Neural progenitor cell (in vitro differentiated cells): ENCODE data around the gene PRKCE.

Experiments
- EZH2phosphoT487 ChIP-seq: fragments of 200-600 bp; sonication (generic); IDR thresholded peaks from 2 replicates; pipeline ENCODE4 v1.6.1; 2017; ENCODE audit warnings: antibody characterized with exemption
- TF ChIP-seq, protein P1 (sequence below): fragments of 200-600 bp; sonication (generic); IDR thresholded peaks from 2 replicates; pipeline ENCODE4 v1.5.1; 2017; ENCODE audit warnings: antibody characterized with exemption, mild to moderate bottlenecking

DNA sequence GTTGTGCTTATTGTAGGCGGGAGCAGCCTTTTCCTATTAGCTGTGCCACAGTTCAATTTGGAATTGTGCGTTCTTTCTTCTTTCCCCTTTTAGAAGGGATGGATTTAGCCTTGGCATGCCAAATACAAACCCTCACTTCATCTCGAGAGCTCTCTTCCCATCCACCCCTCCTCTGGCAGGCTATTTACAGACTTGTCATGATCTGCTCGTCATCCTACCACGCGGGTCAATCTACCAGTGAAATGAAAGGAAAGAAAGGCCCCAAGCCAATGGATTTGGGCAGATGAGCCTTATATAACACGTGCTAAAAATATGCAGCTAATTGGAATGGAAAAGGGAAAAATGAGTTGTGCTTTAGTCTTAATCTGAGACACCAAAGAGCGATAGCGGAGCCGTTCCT lies 277.5 kb downstream of the PRKCE start:
- TF ChIP-seq, protein P1, sequence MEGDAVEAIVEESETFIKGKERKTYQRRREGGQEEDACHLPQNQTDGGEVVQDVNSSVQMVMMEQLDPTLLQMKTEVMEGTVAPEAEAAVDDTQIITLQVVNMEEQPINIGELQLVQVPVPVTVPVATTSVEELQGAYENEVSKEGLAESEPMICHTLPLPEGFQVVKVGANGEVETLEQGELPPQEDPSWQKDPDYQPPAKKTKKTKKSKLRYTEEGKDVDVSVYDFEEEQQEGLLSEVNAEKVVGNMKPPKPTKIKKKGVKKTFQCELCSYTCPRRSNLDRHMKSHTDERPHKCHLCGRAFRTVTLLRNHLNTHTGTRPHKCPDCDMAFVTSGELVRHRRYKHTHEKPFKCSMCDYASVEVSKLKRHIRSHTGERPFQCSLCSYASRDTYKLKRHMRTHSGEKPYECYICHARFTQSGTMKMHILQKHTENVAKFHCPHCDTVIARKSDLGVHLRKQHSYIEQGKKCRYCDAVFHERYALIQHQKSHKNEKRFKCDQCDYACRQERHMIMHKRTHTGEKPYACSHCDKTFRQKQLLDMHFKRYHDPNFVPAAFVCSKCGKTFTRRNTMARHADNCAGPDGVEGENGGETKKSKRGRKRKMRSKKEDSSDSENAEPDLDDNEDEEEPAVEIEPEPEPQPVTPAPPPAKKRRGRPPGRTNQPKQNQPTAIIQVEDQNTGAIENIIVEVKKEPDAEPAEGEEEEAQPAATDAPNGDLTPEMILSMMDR, result no peak
- no peak for TF ChIP-seq EZH2phosphoT487
